SK-N-SH (cell line): Measurements from ENCODE around the gene C1orf159. TPM values are rescaled to one million over a fixed set of nuclear protein-coding genes. Genes with fewer than 3 reads are reported as not detected.

Experiments
- CTCF ChIA-PET: fragments of 300-600, 350-600 bp; formaldehyde crosslinking; extraction: SDS; loops from one replicate; lab custom pipeline; 2021; lab: Yijun Ruan, JAX
- POLR2A ChIA-PET: fragments of 350-600 bp; sonication (Branson Sonifier 250); formaldehyde crosslinking; extraction: SDS; loops from one replicate; lab custom pipeline; 2020; ENCODE audit warnings: antibody characterized with exemption, inconsistent platforms; lab: Yijun Ruan, JAX
- DNase-seq: peaks from one replicate; pipeline ENCODE4 v3.0.0; 2012
- H2AFZ ChIP-seq: fragments of 200-600 bp; sonication (generic); 2 replicates; pipeline ENCODE4 v1.8.1; 2016; ENCODE audit warnings: antibody characterized with exemption, mild to moderate bottlenecking, low read depth
- H3F3A ChIP-seq: fragments of 200-600 bp; sonication (generic); replicated peaks from 2 replicates; pipeline ENCODE3; 2016; ENCODE audit warnings: antibody characterized with exemption, mild to moderate bottlenecking; ENCODE audit not compliant: insufficient read depth
- H3K27ac ChIP-seq, 2 experiments: fragments of 200-500 bp in 1 of 2; fragments of 200-600 bp in 1 of 2; sonication (Bioruptor generic) in 1 of 2; sonication (generic), shearing (Covaris generic) in 1 of 2; 2 replicates each; pipeline versions ENCODE4 v1.5.1 to v1.6.1; 2014 to 2016; ENCODE audit warnings: low read depth in 2 of 2, inconsistent platforms in 1 of 2, low read length in 1 of 2, mild to moderate bottlenecking in 1 of 2, mixed read lengths in 1 of 2
- H3K27me3 ChIP-seq: fragments of 200-600 bp; sonication (generic), shearing (Covaris generic); 2 replicates; pipeline ENCODE4 v1.6.1; 2016; ENCODE audit warnings: mixed run types; ENCODE audit not compliant: insufficient read depth
- H3K36me3 ChIP-seq, 2 experiments: fragments of 200-500 bp in 1 of 2; fragments of 200-600 bp in 1 of 2; sonication (Bioruptor generic) in 1 of 2; sonication (generic) in 1 of 2; replicated peaks in 1 of 2; 2 replicates each; pipeline versions ENCODE3 to v1.5.1; 2014 to 2016; ENCODE audit warnings: low read length in 1 of 2, mild to moderate bottlenecking in 1 of 2; ENCODE audit not compliant: insufficient read depth in 2 of 2, control insufficient read depth in 1 of 2
- H3K4me1 ChIP-seq, 2 experiments: fragments of 200-500 bp in 1 of 2; fragments of 200-600 bp in 1 of 2; sonication (Bioruptor generic) in 1 of 2; sonication (generic), shearing (Covaris generic) in 1 of 2; 2 replicates each; pipeline versions ENCODE4 v1.5.1 to v1.6.1; 2014 to 2016; ENCODE audit warnings: low read depth in 1 of 2, low read length in 1 of 2, mixed run types in 1 of 2; ENCODE audit not compliant: insufficient read depth in 2 of 2, control insufficient read depth in 1 of 2
- H3K4me2 ChIP-seq: fragments of 200-600 bp; sonication (generic), shearing (Covaris generic); 2 replicates; pipeline ENCODE4 v1.6.1; 2017; ENCODE audit warnings: mixed run types
- H3K4me3 ChIP-seq, 2 experiments: fragments of 200-500 bp in 1 of 2; fragments of 200-600 bp in 1 of 2; sonication (Bioruptor generic) in 1 of 2; sonication (generic), shearing (Covaris generic) in 1 of 2; 2 replicates each; pipeline versions ENCODE4 v1.5.1 to v1.8.1; 2014 to 2016; ENCODE audit warnings: low read depth in 2 of 2, inconsistent platforms in 1 of 2, low read length in 1 of 2, mild to moderate bottlenecking in 1 of 2, mixed read lengths in 1 of 2, moderate library complexity in 1 of 2
- H3K79me2 ChIP-seq: fragments of 200-600 bp; sonication (generic); 2 replicates; pipeline ENCODE4 v1.8.1; 2017; ENCODE audit warnings: mild to moderate bottlenecking; ENCODE audit not compliant: insufficient read depth
- H3K9ac ChIP-seq: fragments of 200-600 bp; sonication (generic); 2 replicates; pipeline ENCODE4 v1.6.1; 2017; ENCODE audit warnings: mixed run types
- H3K9me2 ChIP-seq: fragments of 200-600 bp; sonication (generic); 2 replicates; pipeline ENCODE4 v1.6.1; 2017; ENCODE audit warnings: mixed run types
- H3K9me3 ChIP-seq: fragments of 200-600 bp; sonication (generic); 2 replicates; pipeline ENCODE4 v1.6.1; 2017; ENCODE audit warnings: mixed run types, mild to moderate bottlenecking, moderate library complexity
- H4K20me1 ChIP-seq: fragments of 200-600 bp; sonication (generic); 2 replicates; pipeline ENCODE4 v1.6.1; 2017; ENCODE audit warnings: mild to moderate bottlenecking, mixed run types; ENCODE audit not compliant: insufficient read depth
- CHD2 ChIP-seq: fragments of 150-350 bp; IDR thresholded peaks from 2 replicates; pipeline ENCODE4 v1.6.1; 2018; ENCODE audit warnings: low read length; ENCODE audit not compliant: partially characterized antibody
- ELF1 ChIP-seq: IDR thresholded peaks from 2 replicates; pipeline ENCODE4 v1.4.0; 2012
- FOXM1 ChIP-seq: IDR thresholded peaks from 2 replicates; pipeline ENCODE4 v1.4.0; 2012; ENCODE audit warnings: low read depth, mild to moderate bottlenecking
- IRF3 ChIP-seq: fragments of 150-350 bp; IDR thresholded peaks from 2 replicates; pipeline ENCODE4 v1.6.1; 2016; ENCODE audit warnings: mild to moderate bottlenecking, low read depth, low read length
- JUND ChIP-seq: IDR thresholded peaks from 2 replicates; pipeline ENCODE4 v1.4.0; 2012
- MAX ChIP-seq: IDR thresholded peaks from 2 replicates; pipeline ENCODE4 v1.4.0; 2012; ENCODE audit warnings: low read depth
- NFIC ChIP-seq: IDR thresholded peaks from 2 replicates; pipeline ENCODE4 v1.4.0; 2012; ENCODE audit warnings: borderline replicate concordance
- NRF1 ChIP-seq: IDR thresholded peaks from 2 replicates; pipeline ENCODE4 v1.6.1; 2012; ENCODE audit warnings: low read depth, mild to moderate bottlenecking, low read length
- RAD21 ChIP-seq: IDR thresholded peaks from 2 replicates; pipeline ENCODE4 v1.6.1; 2012; ENCODE audit warnings: mild to moderate bottlenecking, low read length
- RCOR1 ChIP-seq: fragments of 150-350 bp; IDR thresholded peaks from 2 replicates; pipeline ENCODE4 v1.6.1; 2017; ENCODE audit warnings: antibody characterized with exemption, low read length
- SIN3A ChIP-seq: IDR thresholded peaks from 2 replicates; pipeline ENCODE4 v1.6.1; 2012; ENCODE audit warnings: low read depth, mild to moderate bottlenecking, low read length, moderate library complexity, borderline replicate concordance
- SMC3 ChIP-seq: IDR thresholded peaks from 2 replicates; pipeline ENCODE4 v1.6.1; 2012; ENCODE audit warnings: low read depth, low read length, improper control_type of control experiment
- TAF1 ChIP-seq: IDR thresholded peaks from 2 replicates; pipeline ENCODE4 v1.6.1; 2012; ENCODE audit warnings: low read depth, mild to moderate bottlenecking, low read length, moderate library complexity, borderline replicate concordance
- TCF12 ChIP-seq: IDR thresholded peaks from 2 replicates; pipeline ENCODE4 v1.4.0; 2012
- TEAD4 ChIP-seq: IDR thresholded peaks from 2 replicates; pipeline ENCODE4 v1.4.0; 2012; ENCODE audit warnings: mild to moderate bottlenecking, borderline replicate concordance; ENCODE audit not compliant: insufficient read depth
- ZBTB33 ChIP-seq: IDR thresholded peaks from 2 replicates; pipeline ENCODE4 v1.4.0; 2012; ENCODE audit warnings: low read depth, borderline replicate concordance
- WGBS: methylation state at CpG from one replicate; pipeline ENCODE4 v1.1.6; 2017; ENCODE audit warnings: low lambda C conversion rate; 5-methylcytosine and 5-hydroxymethylcytosine counted together
- polyA plus RNA-seq, 3 experiments: library from polyadenylated mRNA; depleted of rRNA; stranded (reverse); fragments of >200 nt; gene quantifications; 2 replicates each; pipeline ENCODE4 v1.2.3, GENCODE V29; 2012
- TF ChIP-seq, protein P1 (sequence below): IDR thresholded peaks from 2 replicates; pipeline ENCODE4 v1.6.1; 2012; ENCODE audit warnings: mild to moderate bottlenecking, low read depth, low read length, moderate library complexity

Gene C1orf159
- polyA plus RNA-seq, 1 of the 3 experiments (the other 2 are of a cell fraction) = 10.2 TPM

- ChIA-PET POLR2A (no interaction called here), CTCF (no interaction called here)
- Histone ChIP-seq H3K9me3 (no peaks in the 10 kb centered on the region), H3K36me3 (no peaks in the 10 kb centered on the region), H3K27me3 (no peaks in the 10 kb centered on the region), H3K4me3 (no peak overlapping the region), H3K4me1 (no peaks in the 10 kb centered on the region), H3K79me2 (no peaks in the 10 kb centered on the region), H3K27ac (no peak overlapping the region), H3K9me2 (no peaks in the 10 kb centered on the region), H2AFZ (no peak overlapping the region), H3F3A (no peaks in the 10 kb centered on the region), H3K4me2 (no peak overlapping the region), H3K9ac (no peak overlapping the region)
- WGBS = 68% methylated on average over 8 of the region's 12 CpGs
- DNase-seq = no peak
- TF ChIP-seq IRF3 = no peak
- no peak for TF ChIP-seq ELF1
- TF ChIP-seq MAX = no peak
- no peak for TF ChIP-seq RCOR1
- TF ChIP-seq ZBTB33 = no peak
- no peak for TF ChIP-seq JUND
- no peak for TF ChIP-seq TEAD4
- TF ChIP-seq CHD2 = no peak
- TF ChIP-seq TAF1 = no peak
- TF ChIP-seq, protein P1, sequence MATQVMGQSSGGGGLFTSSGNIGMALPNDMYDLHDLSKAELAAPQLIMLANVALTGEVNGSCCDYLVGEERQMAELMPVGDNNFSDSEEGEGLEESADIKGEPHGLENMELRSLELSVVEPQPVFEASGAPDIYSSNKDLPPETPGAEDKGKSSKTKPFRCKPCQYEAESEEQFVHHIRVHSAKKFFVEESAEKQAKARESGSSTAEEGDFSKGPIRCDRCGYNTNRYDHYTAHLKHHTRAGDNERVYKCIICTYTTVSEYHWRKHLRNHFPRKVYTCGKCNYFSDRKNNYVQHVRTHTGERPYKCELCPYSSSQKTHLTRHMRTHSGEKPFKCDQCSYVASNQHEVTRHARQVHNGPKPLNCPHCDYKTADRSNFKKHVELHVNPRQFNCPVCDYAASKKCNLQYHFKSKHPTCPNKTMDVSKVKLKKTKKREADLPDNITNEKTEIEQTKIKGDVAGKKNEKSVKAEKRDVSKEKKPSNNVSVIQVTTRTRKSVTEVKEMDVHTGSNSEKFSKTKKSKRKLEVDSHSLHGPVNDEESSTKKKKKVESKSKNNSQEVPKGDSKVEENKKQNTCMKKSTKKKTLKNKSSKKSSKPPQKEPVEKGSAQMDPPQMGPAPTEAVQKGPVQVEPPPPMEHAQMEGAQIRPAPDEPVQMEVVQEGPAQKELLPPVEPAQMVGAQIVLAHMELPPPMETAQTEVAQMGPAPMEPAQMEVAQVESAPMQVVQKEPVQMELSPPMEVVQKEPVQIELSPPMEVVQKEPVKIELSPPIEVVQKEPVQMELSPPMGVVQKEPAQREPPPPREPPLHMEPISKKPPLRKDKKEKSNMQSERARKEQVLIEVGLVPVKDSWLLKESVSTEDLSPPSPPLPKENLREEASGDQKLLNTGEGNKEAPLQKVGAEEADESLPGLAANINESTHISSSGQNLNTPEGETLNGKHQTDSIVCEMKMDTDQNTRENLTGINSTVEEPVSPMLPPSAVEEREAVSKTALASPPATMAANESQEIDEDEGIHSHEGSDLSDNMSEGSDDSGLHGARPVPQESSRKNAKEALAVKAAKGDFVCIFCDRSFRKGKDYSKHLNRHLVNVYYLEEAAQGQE = no peak
- TF ChIP-seq RAD21 = no peak
- TF ChIP-seq TCF12 = no peak
- no peak for TF ChIP-seq NFIC
- no peak for TF ChIP-seq SIN3A
- TF ChIP-seq SMC3 = no peak
- TF ChIP-seq NRF1 = no peak
- TF ChIP-seq FOXM1 = no peak
- TF ChIP-seq, all 33 proteins: peak for 0
- H4K20me1 ChIP-seq = no peaks in the 10 kb centered on the region
These were observed 49.6 kb upstream of the C1orf159 start for GRCh38 chr1:1165485-1165884.
